Uterus (tissue), 2 donors: ENCODE results near the gene SLC17A7.

ENCODE experiments used
- CTCF ChIP-seq, 4 experiments: fragments of 200-600 bp in 2 of 4; fragments of 450-650 bp in 2 of 4; sonication (generic) in 2 of 4; IDR thresholded peaks; one replicate each; pipeline ENCODE4 v1.5.1; 2016 to 2019; ENCODE audit warnings: antibody characterized with exemption in 4 of 4, mild to moderate bottlenecking in 2 of 4, moderate library complexity in 1 of 4
- POLR2A ChIP-seq, 2 donors: fragments of 450-650 bp; IDR thresholded peaks; one replicate each; pipeline ENCODE4 v1.6.1; 2016; ENCODE audit warnings: antibody characterized with exemption in 2 of 2, mild to moderate bottlenecking in 1 of 2, moderate library complexity in 1 of 2

- TF ChIP-seq POLR2A (IDR thresholded peaks at IDR 0.05) (no peak), CTCF (IDR thresholded peaks at IDR 0.05) (no peak)
These were observed 16.1 kb downstream of the SLC17A7 start, which contains the start of gene GFY for GRCh38 chr19:49425178-49425577.
